Hepatocyte (in vitro differentiated cells): ENCODE results near the gene CYP24A1.

Experiments used
- CTCF ChIP-seq: fragments of 200-600 bp; sonication (generic); IDR thresholded peaks from 2 replicates; pipeline ENCODE4 v1.5.1; 2016; ENCODE audit warnings: antibody characterized with exemption, mild to moderate bottlenecking; ENCODE audit not compliant: poor library complexity
- EZH2 ChIP-seq: fragments of 200-600 bp; sonication (generic); IDR thresholded peaks from 2 replicates; pipeline ENCODE4 v1.6.1; 2016; ENCODE audit warnings: antibody characterized with exemption, mild to moderate bottlenecking, borderline replicate concordance
- EZH2phosphoT487 ChIP-seq: fragments of 200-600 bp; sonication (generic); IDR thresholded peaks from one replicate; pipeline ENCODE4 v1.6.1; 2018; ENCODE audit warnings: antibody characterized with exemption, mild to moderate bottlenecking, low read depth, moderate library complexity; ENCODE audit not compliant: unreplicated experiment, severe bottlenecking

GRCh38 chr20:54131675-54132611 lies 41.8 kb downstream of the CYP24A1 start:
- TF ChIP-seq CTCF: no peak
- no peak for TF ChIP-seq EZH2phosphoT487
- no peak for TF ChIP-seq EZH2
